Ovary (tissue), 3 donors: ENCODE measurements around the gene KCNIP4.

Experiments used
- POLR2A ChIP-seq: fragments of 450-650 bp; IDR thresholded peaks from one replicate; pipeline ENCODE4 v1.6.1; 2017; ENCODE audit warnings: antibody characterized with exemption, mild to moderate bottlenecking, moderate library complexity
- TF ChIP-seq, protein P1 (sequence below), 3 donors: fragments of 450-650 bp in 2 of 3; fragments of 200-600 bp in 1 of 3; IDR thresholded peaks; one replicate each; pipeline versions ENCODE4 v1.5.1 to v1.8.0; 2016 to 2022; ENCODE audit warnings: antibody characterized with exemption in 3 of 3, mild to moderate bottlenecking in 1 of 3
- donor health status: DM: no; HTN: no; CAD: no.

DNA sequence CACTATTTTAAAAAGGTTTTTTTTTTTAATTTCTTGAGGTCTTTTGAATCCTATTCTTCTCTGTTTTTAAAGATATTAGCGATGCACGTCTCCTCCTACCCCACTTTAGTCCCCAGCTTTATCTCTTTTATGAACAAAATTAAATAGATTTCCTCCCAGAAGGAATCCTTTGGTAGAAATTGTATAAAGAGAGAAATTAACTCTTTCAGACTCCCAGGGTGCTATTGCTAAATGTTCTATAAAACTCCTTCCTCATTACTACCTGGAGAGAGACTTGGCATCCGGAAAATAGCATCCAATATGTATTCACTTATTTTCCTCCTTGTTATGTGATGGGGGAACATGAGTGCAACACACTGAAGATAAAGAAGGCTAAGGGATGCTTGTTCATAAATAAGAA is 1264.8 kb downstream of the KCNIP4 start:
- no peak for TF ChIP-seq POLR2A
- TF ChIP-seq, protein P1, sequence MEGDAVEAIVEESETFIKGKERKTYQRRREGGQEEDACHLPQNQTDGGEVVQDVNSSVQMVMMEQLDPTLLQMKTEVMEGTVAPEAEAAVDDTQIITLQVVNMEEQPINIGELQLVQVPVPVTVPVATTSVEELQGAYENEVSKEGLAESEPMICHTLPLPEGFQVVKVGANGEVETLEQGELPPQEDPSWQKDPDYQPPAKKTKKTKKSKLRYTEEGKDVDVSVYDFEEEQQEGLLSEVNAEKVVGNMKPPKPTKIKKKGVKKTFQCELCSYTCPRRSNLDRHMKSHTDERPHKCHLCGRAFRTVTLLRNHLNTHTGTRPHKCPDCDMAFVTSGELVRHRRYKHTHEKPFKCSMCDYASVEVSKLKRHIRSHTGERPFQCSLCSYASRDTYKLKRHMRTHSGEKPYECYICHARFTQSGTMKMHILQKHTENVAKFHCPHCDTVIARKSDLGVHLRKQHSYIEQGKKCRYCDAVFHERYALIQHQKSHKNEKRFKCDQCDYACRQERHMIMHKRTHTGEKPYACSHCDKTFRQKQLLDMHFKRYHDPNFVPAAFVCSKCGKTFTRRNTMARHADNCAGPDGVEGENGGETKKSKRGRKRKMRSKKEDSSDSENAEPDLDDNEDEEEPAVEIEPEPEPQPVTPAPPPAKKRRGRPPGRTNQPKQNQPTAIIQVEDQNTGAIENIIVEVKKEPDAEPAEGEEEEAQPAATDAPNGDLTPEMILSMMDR (IDR thresholded peaks at IDR 0.05), result no peak
